Cerebellar nuclear complex (tissue), 1 donor: ENCODE results near the gene AGBL4.
"Not testable (repeated sequence)": the region's sequence is repeated elsewhere in the genome, so short reads cannot be mapped to it uniquely, and the experiment has no call there.

Experiments used
- DNase-seq, 2 experiments: peaks; one replicate each; lab custom pipeline; 2025; lab: John Stamatoyannopoulos, UW

Gene AGBL4

GRCh38 chr1:49036700-49037099, 987.1 kb downstream of the AGBL4 start:
- DNase-seq: no peak

- DNase-seq: no peak
Measured at GRCh38 chr1:49028396-49028795, 995.4 kb downstream of the AGBL4 start.

GRCh38 chr1:49026230-49026811, 997.4 kb downstream of the AGBL4 start:
- DNase-seq: no peak

GRCh38 chr1:49016030-49016977, 1007.5 kb downstream of the AGBL4 start:
- DNase-seq: no peak

GRCh38 chr1:49013079-49013478, 1010.7 kb downstream of the AGBL4 start:
- DNase-seq: no peak

GRCh38 chr1:49002981-49003380, 1020.8 kb downstream of the AGBL4 start:
- not testable (repeated sequence) for DNase-seq

- DNase-seq: no peak
Measured at GRCh38 chr1:48999321-48999720, 1024.4 kb downstream of the AGBL4 start.

- DNase-seq: no peak
Measured at GRCh38 chr1:48996311-48996710, 1027.4 kb downstream of the AGBL4 start.

GRCh38 chr1:48988633-48989197, 1035.0 kb downstream of the AGBL4 start:
- DNase-seq: no peak

GRCh38 chr1:48979940-48980339, 1043.8 kb downstream of the AGBL4 start:
- no peak for DNase-seq

- no peak for DNase-seq
Measured at GRCh38 chr1:48978413-48978812, 1045.3 kb downstream of the AGBL4 start.

GRCh38 chr1:48977273-48977672, 1046.5 kb downstream of the AGBL4 start:
- DNase-seq: no peak

- DNase-seq: no peak
Measured at GRCh38 chr1:48969971-48970370, 1053.8 kb downstream of the AGBL4 start.

- no peak for DNase-seq
Measured at GRCh38 chr1:48967318-48967717, 1056.4 kb downstream of the AGBL4 start.

- no peak for DNase-seq
Measured at GRCh38 chr1:48966583-48966982, 1057.2 kb downstream of the AGBL4 start.

- DNase-seq: no peak
Measured at GRCh38 chr1:48960320-48960719, 1063.4 kb downstream of the AGBL4 start.

GRCh38 chr1:48955774-48956173, 1068.0 kb downstream of the AGBL4 start:
- no peak for DNase-seq

GRCh38 chr1:48953617-48954016, 1070.1 kb downstream of the AGBL4 start:
- DNase-seq: no peak

- DNase-seq: no peak
Measured at GRCh38 chr1:48948562-48948961, 1075.2 kb downstream of the AGBL4 start.

- no peak for DNase-seq
Measured at GRCh38 chr1:48947761-48948537, 1075.8 kb downstream of the AGBL4 start.

- no peak for DNase-seq
Measured at GRCh38 chr1:48946070-48946469, 1077.7 kb downstream of the AGBL4 start.

- DNase-seq: no peak
Measured at GRCh38 chr1:48944811-48945210, 1078.9 kb downstream of the AGBL4 start.
